Measurements from ENCODE around the gene SPSB3.
"Not testable (repeated sequence)": the region's sequence is repeated elsewhere in the genome, so short reads cannot be mapped to it uniquely, and the experiment has no call there.

Gene SPSB3

DNA sequence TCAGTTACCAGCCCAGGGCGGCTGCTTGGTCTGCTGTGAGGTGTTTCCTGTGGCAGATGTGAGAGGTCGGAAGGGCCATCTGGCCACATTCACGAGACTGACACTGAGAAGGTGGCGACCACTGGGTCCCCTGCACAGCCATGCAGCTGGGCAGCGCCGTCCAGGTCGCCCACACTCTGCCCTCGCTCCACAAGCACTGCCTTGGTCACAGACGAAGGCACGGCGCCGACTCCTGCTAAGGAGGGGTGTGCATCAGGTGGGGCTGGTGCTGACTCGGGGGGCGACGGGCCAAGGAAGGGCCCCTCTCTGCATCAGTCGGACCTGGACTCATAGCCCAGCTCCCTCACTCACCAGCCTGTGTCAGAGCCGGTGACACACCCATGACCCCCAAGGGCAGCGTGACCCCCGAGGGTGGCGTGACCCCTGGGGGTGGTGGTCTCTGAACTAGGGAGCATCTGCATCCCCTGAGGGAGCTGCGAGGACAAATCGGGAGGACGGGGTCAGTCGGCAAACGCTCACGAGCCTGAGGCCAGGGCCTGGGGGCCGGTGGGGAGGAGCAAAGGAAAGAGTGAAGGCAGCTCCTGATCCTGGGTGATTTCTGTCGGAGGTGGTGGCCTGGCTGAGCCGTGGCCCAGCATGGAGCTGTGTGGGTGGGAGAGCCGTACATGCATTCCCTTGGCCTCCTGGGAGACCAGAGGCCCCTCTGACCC lies 41.4 kb downstream of the SPSB3 start:
- no peak for DNase-seq (ENCODE audit: low read depth)
- H3K4me3 ChIP-seq (ENCODE audit: low read depth, low read length), result no peak overlapping the region
- TF ChIP-seq, protein P1, sequence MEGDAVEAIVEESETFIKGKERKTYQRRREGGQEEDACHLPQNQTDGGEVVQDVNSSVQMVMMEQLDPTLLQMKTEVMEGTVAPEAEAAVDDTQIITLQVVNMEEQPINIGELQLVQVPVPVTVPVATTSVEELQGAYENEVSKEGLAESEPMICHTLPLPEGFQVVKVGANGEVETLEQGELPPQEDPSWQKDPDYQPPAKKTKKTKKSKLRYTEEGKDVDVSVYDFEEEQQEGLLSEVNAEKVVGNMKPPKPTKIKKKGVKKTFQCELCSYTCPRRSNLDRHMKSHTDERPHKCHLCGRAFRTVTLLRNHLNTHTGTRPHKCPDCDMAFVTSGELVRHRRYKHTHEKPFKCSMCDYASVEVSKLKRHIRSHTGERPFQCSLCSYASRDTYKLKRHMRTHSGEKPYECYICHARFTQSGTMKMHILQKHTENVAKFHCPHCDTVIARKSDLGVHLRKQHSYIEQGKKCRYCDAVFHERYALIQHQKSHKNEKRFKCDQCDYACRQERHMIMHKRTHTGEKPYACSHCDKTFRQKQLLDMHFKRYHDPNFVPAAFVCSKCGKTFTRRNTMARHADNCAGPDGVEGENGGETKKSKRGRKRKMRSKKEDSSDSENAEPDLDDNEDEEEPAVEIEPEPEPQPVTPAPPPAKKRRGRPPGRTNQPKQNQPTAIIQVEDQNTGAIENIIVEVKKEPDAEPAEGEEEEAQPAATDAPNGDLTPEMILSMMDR (IDR thresholded peaks at IDR 0.05; ENCODE audit: low read depth, low read length, missing control alignments), result no peak

DNA sequence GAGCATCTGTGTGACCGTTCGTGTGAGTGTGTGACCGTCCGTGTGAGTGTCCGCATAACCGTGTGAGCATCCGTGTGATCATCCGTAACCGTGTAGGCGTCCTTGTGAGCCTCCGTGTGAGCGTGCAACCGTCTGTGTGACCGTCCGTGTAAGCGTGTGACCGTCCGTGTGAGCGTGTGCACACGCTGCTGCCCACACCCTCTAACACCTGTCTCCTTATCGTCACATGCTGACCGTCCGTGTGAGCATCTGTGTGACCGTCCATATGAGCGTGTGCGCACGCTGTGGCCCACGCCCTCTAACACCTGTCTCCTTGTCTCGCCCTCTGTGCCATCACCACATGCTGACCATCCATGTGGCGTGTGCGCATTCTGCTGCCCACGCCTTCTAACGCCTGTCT lies 42.1 kb downstream of the SPSB3 start:
- no peak for DNase-seq (ENCODE audit: low read depth)
- no peak overlapping the region for H3K4me3 ChIP-seq (ENCODE audit: low read depth, low read length)
- TF ChIP-seq, protein P1 (IDR thresholded peaks at IDR 0.05; ENCODE audit: low read depth, low read length, missing control alignments), result no peak

DNA sequence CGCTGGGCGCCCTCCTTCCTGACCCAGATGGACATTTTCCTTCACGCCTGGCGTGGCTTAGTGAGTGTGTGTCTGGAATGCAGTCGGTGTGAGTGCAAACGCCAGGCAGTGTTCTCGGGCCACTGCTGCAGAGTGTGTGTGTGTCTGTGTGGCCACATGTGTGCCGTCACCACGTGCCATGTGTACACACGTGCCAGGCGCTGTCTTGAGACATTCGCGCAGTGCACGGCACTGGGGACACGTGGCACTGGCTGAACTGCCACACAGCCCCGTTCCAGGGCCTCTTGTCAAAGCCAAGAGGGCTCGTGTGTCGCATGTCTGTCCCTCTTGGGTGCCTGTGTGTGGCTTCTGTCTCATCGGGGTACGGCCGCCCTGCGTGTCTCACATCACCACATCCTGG lies 47.6 kb downstream of the SPSB3 start:
- TF ChIP-seq, protein P1 (IDR thresholded peaks at IDR 0.05; ENCODE audit: low read depth, low read length, missing control alignments), result no peak
- H3K4me3 ChIP-seq (ENCODE audit: low read depth, low read length), result no peak overlapping the region
- DNase-seq (ENCODE audit: low read depth), result no peak

DNA sequence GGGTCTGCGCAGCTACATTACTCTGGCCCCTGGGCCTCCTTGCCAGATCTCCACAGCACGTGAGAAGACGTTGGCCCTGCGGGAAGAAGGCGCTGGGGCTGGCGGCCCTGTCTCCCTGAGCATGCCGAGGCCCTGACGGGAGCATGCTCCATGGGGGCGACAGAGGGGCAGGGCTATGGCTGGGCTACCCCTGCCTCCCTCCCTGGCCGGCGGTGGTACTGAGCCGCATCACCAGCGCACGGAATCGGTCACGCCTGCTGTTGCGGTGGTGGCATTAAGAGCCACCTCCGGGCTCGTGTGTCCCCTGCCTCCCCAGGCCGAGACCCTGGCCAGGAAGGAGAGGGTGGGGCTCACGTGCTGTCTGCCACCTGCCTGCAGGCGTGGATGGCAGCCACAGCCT lies 48.2 kb downstream of the SPSB3 start:
- TF ChIP-seq, protein P1 (IDR thresholded peaks at IDR 0.05; ENCODE audit: low read depth, low read length, missing control alignments), result no peak
- DNase-seq (ENCODE audit: low read depth), result no peak
- H3K4me3 ChIP-seq (ENCODE audit: low read depth, low read length), result no peak overlapping the region

DNA sequence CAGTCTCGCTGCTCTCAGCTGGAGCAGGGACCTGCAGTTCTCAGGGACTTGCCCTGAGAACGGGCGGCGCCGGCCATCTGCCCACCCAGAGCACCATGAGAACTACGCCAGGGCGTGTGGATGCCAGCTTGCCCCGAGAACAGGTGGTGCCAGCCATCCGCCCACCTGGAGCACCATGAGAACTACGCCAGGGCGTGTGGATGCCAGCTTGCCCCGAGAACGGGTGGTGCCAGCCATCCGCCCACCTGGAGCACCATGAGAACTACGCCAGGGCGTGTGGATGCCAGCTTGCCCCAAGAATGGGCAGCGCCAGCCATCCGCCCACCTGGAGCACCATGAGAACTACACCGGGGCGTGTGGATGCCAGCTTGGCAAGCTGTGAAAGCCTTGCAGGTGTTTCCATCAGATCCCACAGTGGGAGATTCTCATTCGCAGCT lies 49.8 kb downstream of the SPSB3 start:
- not testable (repeated sequence) for DNase-seq (ENCODE audit: low read depth)

DNA sequence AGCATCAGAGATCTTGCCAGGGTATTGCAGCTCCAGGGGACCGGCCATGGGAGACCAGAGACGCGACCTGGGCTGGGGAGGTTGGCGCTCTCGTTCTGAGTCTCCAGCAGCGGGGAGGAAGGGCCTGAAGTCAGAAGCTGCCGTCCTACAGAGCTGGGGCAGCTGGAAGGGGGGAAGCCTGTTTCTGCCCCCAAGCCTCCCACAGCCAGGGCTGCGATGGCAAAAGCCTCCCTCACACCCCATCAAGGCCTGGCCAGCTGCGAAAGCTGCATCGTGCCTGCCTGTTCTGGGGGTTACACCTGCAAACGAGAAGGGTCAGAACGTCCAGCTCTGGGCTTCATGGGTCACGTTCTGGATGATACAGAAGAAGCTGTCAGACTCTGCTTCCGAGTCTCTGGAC lies 50.3 kb downstream of the SPSB3 start:
- TF ChIP-seq, protein P1 (IDR thresholded peaks at IDR 0.05; ENCODE audit: low read depth, low read length, missing control alignments), result no peak
- H3K4me3 ChIP-seq (ENCODE audit: low read depth, low read length), result no peak overlapping the region
- DNase-seq (ENCODE audit: low read depth), result no peak

More for the DNA sequence above, 49.8 kb downstream of the SPSB3 start:
- not testable (repeated sequence) for H3K4me3 ChIP-seq (ENCODE audit: low read depth, low read length)

DNA sequence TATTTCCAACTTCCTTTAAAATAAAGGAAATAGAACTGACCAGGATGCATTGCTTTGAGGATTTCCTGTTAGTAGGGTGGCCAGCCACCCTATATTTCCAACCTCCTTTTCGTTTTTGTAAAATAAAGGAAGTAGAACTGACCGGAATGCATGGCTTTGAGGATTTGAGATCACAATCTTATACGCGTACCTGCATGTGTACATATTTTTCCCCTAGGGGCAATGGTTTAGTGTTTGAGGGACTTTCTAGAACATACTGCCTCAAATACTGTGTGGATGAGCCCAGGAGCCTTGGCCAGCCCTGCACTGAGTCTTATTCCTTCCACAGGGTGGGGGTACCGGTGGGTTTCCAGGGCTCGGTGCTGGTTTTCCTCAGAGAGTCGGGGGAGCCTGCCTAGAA lies 50.8 kb downstream of the SPSB3 start:
- TF ChIP-seq, protein P1 (IDR thresholded peaks at IDR 0.05; ENCODE audit: low read depth, low read length, missing control alignments), result no peak

More for the DNA sequence above, 50.8 kb downstream of the SPSB3 start:
- no peak for DNase-seq (ENCODE audit: low read depth)
- H3K4me3 ChIP-seq (ENCODE audit: low read depth, low read length), result no peak overlapping the region
